OCI-M2 (cell line): ENCODE measurements around the gene SRI.
"Not testable (repeated sequence)": the region's sequence is repeated elsewhere in the genome, so short reads cannot be mapped to it uniquely, and the experiment has no call there.

ENCODE experiments used
- DNase-seq: peaks from one replicate; lab custom pipeline; 2025; ENCODE audit not compliant: unreplicated experiment; lab: John Stamatoyannopoulos, UW

Gene SRI

GRCh38 chr7:88184848-88185304, 35.0 kb downstream of the SRI start:
- DNase-seq, result no peak

GRCh38 chr7:88183051-88183450, 36.8 kb downstream of the SRI start:
- DNase-seq, result no peak

GRCh38 chr7:88176190-88176589, 43.6 kb downstream of the SRI start:
- DNase-seq, result no peak

GRCh38 chr7:88172842-88173241, 47.0 kb downstream of the SRI start:
- no peak for DNase-seq

GRCh38 chr7:88169717-88170320, 50.0 kb downstream of the SRI start:
- DNase-seq, result no peak

- no peak for DNase-seq
These were observed 52.1 kb downstream of the SRI start for GRCh38 chr7:88167721-88168120.

GRCh38 chr7:88167223-88167622, 52.6 kb downstream of the SRI start:
- no peak for DNase-seq

- no peak for DNase-seq
These were observed 54.1 kb downstream of the SRI start for GRCh38 chr7:88165697-88166096.

- DNase-seq, result not testable (repeated sequence)
These were observed 60.1 kb downstream of the SRI start for GRCh38 chr7:88159741-88160140.

- DNase-seq, result no peak
These were observed 63.5 kb downstream of the SRI start for GRCh38 chr7:88156356-88156755.

- no peak for DNase-seq
These were observed 64.1 kb downstream of the SRI start for GRCh38 chr7:88155756-88156155.
